MM.1S (cell line): ENCODE results near the gene EPHB6.

Source experiments
- DNase-seq: peaks from one replicate; pipeline ENCODE4 v3.0.0-alpha.2; 2015
- H2AFZ ChIP-seq: fragments of 300-600 bp; sonication (generic); 2 replicates; pipeline ENCODE4 v1.6.0; 2016; ENCODE audit warnings: antibody characterized with exemption, low read length
- H3F3A ChIP-seq: fragments of 300-600 bp; sonication (generic); 2 replicates; pipeline ENCODE4 v1.6.1; 2016; ENCODE audit warnings: mild to moderate bottlenecking, antibody characterized with exemption, low read length, moderate library complexity, mixed read lengths; ENCODE audit not compliant: insufficient read depth
- H3K27ac ChIP-seq: fragments of 300-600 bp; sonication (generic); 2 replicates; pipeline ENCODE4 v1.5.1; 2016; ENCODE audit warnings: mild to moderate bottlenecking, low read length
- H3K27me3 ChIP-seq: fragments of 300-600 bp; sonication (generic); replicated peaks from 2 replicates; pipeline ENCODE4 v1.6.0; 2016; ENCODE audit warnings: low read length; ENCODE audit not compliant: insufficient read depth
- H3K36me3 ChIP-seq: fragments of 300-600 bp; sonication (generic); replicated peaks from 2 replicates; pipeline ENCODE4 v1.6.1; 2016; ENCODE audit warnings: mild to moderate bottlenecking, low read length, mixed read lengths; ENCODE audit not compliant: insufficient read depth
- H3K4me1 ChIP-seq: fragments of 300-600 bp; sonication (generic); 2 replicates; pipeline ENCODE4 v1.6.1; 2016; ENCODE audit warnings: low read length, mixed read lengths
- H3K4me2 ChIP-seq: fragments of 300-600 bp; sonication (generic); 2 replicates; pipeline ENCODE4 v1.6.0; 2016; ENCODE audit warnings: low read depth, low read length
- H3K4me3 ChIP-seq: fragments of 300-600 bp; sonication (generic); 2 replicates; pipeline ENCODE4 v1.5.1; 2016; ENCODE audit warnings: low read length, mixed read lengths
- H3K79me2 ChIP-seq: fragments of 300-600 bp; sonication (generic); 2 replicates; pipeline ENCODE4 v1.6.1; 2016; ENCODE audit warnings: mixed run types, low read length, mixed read lengths
- H3K9ac ChIP-seq: fragments of 300-600 bp; sonication (generic); 2 replicates; pipeline ENCODE4 v1.6.1; 2016; ENCODE audit warnings: low read length, mixed read lengths
- H3K9me2 ChIP-seq: fragments of 300-600 bp; sonication (generic); replicated peaks from 2 replicates; pipeline ENCODE4 v1.6.1; 2016; ENCODE audit warnings: mild to moderate bottlenecking, low read length, mixed read lengths; ENCODE audit not compliant: insufficient read depth
- H3K9me3 ChIP-seq: fragments of 300-600 bp; sonication (generic); replicated peaks from 2 replicates; pipeline ENCODE4 v1.6.1; 2016; ENCODE audit warnings: mild to moderate bottlenecking, low read length, mixed read lengths; ENCODE audit not compliant: insufficient read depth
- H4K20me1 ChIP-seq: fragments of 300-600 bp; sonication (generic); 2 replicates; pipeline ENCODE4 v1.6.1; 2016; ENCODE audit warnings: mild to moderate bottlenecking, low read length, moderate library complexity, mixed read lengths; ENCODE audit not compliant: insufficient read depth
- CTCF ChIP-seq: fragments of 300-600 bp; sonication (generic); IDR thresholded peaks from 2 replicates; pipeline ENCODE4 v1.5.1; 2016; ENCODE audit warnings: antibody characterized with exemption, low read length, mixed read lengths
- EZH2 ChIP-seq: fragments of 300-600 bp; sonication (generic); optimal IDR thresholded peaks from 2 replicates; pipeline ENCODE3; 2017; ENCODE audit warnings: low read depth, mild to moderate bottlenecking, antibody characterized with exemption, low read length, mixed read lengths
- EZH2phosphoT487 ChIP-seq: fragments of 300-600 bp; sonication (generic); IDR thresholded peaks from 2 replicates; pipeline ENCODE4 v1.6.1; 2018; ENCODE audit warnings: antibody characterized with exemption, low read length

The EPHB6 gene

GRCh38 chr7:142866361-142867096, 11.7 kb downstream of the EPHB6 start:
- Histone ChIP-seq H3K4me3 (no peak overlapping the region), H3K9me2 (no peaks in the 10 kb centered on the region), H3K27me3 (peaks cover 48% of the 10 kb centered on the region), H3K27ac (no peak overlapping the region), H3F3A (no peaks in the 10 kb centered on the region), H3K36me3 (no peaks in the 10 kb centered on the region), H3K4me1 (no peaks in the 10 kb centered on the region), H3K9ac (no peak overlapping the region), H3K79me2 (no peaks in the 10 kb centered on the region), H3K9me3 (no peaks in the 10 kb centered on the region), H2AFZ (no peak overlapping the region), H4K20me1 (no peaks in the 10 kb centered on the region), H3K4me2 (no peak overlapping the region)
- TF ChIP-seq EZH2phosphoT487 (no peak), CTCF (peak; percentile 93), EZH2 (no peak)
- peak; percentile 30 for DNase-seq

GRCh38 chr7:142867097-142867378, 12.2 kb downstream of the EPHB6 start:
- Histone ChIP-seq H3K79me2 (no peaks in the 10 kb centered on the region), H3K4me3 (no peak overlapping the region), H3K27me3 (peaks cover 53% of the 10 kb centered on the region), H2AFZ (no peak overlapping the region), H3K4me1 (no peaks in the 10 kb centered on the region), H3K9ac (no peak overlapping the region), H3K9me3 (no peaks in the 10 kb centered on the region), H3K27ac (no peak overlapping the region), H3K9me2 (no peaks in the 10 kb centered on the region), H3F3A (no peaks in the 10 kb centered on the region), H4K20me1 (no peaks in the 10 kb centered on the region), H3K36me3 (no peaks in the 10 kb centered on the region), H3K4me2 (no peak overlapping the region)
- no peak for TF ChIP-seq EZH2
- no peak for TF ChIP-seq EZH2phosphoT487
- TF ChIP-seq CTCF = no peak
- DNase-seq = no peak

GRCh38 chr7:142867398-142868187, 12.7 kb downstream of the EPHB6 start:
- Histone ChIP-seq H3K4me2 (no peak overlapping the region), H3K36me3 (no peaks in the 10 kb centered on the region), H3K27me3 (peaks cover 53% of the 10 kb centered on the region), H3K4me1 (no peaks in the 10 kb centered on the region), H3K27ac (no peak overlapping the region), H3K4me3 (no peak overlapping the region), H3F3A (no peaks in the 10 kb centered on the region), H3K9ac (no peak overlapping the region), H4K20me1 (no peaks in the 10 kb centered on the region), H3K79me2 (no peaks in the 10 kb centered on the region), H3K9me2 (no peaks in the 10 kb centered on the region), H2AFZ (no peak overlapping the region), H3K9me3 (no peaks in the 10 kb centered on the region)
- no peak for DNase-seq
- TF ChIP-seq EZH2phosphoT487 = no peak
- TF ChIP-seq EZH2 = no peak
- no peak for TF ChIP-seq CTCF
